GM12878 (cell line): ENCODE results near the gene SSX2IP. TPM values are rescaled to one million over a fixed set of nuclear protein-coding genes. Genes with fewer than 3 reads are reported as not detected.

ENCODE experiments used
- ATAC-seq: fragments of 200-7000 bp; cut with Tn5 transposase; 3 replicates; pipeline ENCODE4 v1.9.1; 2020; ENCODE audit warnings: mild to moderate bottlenecking, moderate library complexity
- BruUV-seq: library from RNA; stranded (reverse); fragments of 400-500 nt; replicated peaks from 2 replicates; lab custom pipeline; 2021; lab: Mats Ljungman, UMichigan
- CTCF ChIA-PET: fragments of 300-600 bp; sonication (Branson Sonifier 250); formaldehyde crosslinking; extraction: SDS; loops from one replicate; lab custom pipeline; 2021; ENCODE audit warnings: inconsistent platforms; lab: Yijun Ruan, JAX
- POLR2A ChIA-PET: fragments of 350-600 bp; formaldehyde crosslinking; extraction: SDS; loops from one replicate; lab custom pipeline; 2021; ENCODE audit warnings: inconsistent platforms; lab: Charles Lee
- RAD21 ChIA-PET: fragments of 300-600 bp; sonication (Branson Sonifier 250); formaldehyde crosslinking; loops from one replicate; lab custom pipeline; 2023; ENCODE audit warnings: antibody characterized with exemption; ENCODE audit not compliant: unreplicated experiment; lab: Charles Lee
- SMC1A ChIA-PET: fragments of 300-600 bp; sonication (Branson Sonifier 250); formaldehyde crosslinking; loops from one replicate; lab custom pipeline; 2023; ENCODE audit not compliant: unreplicated experiment, uncharacterized antibody; lab: Charles Lee
- DNase-seq: peaks from one replicate; pipeline ENCODE4 v3.0.0-alpha.2; 2011; ENCODE audit warnings: low read depth, low spot score
- FAIRE-seq: peaks from 3 replicates; lab custom pipeline; 2011; peaks lifted over from hg19 to GRCh38; lab: Jason Lieb, UNC
- H2AFZ ChIP-seq: 2 replicates; pipeline ENCODE4 v1.6.0; 2011; ENCODE audit warnings: low read depth, low read length, control low read depth; ENCODE audit not compliant: control insufficient read depth
- H3K27ac ChIP-seq: 2 replicates; pipeline ENCODE4 v1.5.1; 2011; ENCODE audit warnings: control low read depth; ENCODE audit not compliant: control insufficient read depth, insufficient read depth
- H3K27me3 ChIP-seq, 2 experiments: replicated peaks in 1 of 2; 2 replicates each; pipeline versions ENCODE4 v1.6.0 to v1.6.1; 2011; ENCODE audit warnings: low read length in 1 of 2; ENCODE audit not compliant: control insufficient read depth in 2 of 2, insufficient read depth in 2 of 2
- H3K36me3 ChIP-seq, 2 experiments: 2 replicates each; pipeline ENCODE4 v1.5.1; 2011; ENCODE audit warnings: low read length in 1 of 2; ENCODE audit not compliant: control insufficient read depth in 2 of 2, insufficient read depth in 2 of 2
- H3K4me1 ChIP-seq: 2 replicates; pipeline ENCODE4 v1.6.1; 2011; ENCODE audit warnings: mild to moderate bottlenecking, low read length, moderate library complexity, mixed read lengths; ENCODE audit not compliant: control insufficient read depth, insufficient read depth
- H3K4me2 ChIP-seq: 2 replicates; pipeline ENCODE4 v1.6.0; 2011; ENCODE audit warnings: control low read depth; ENCODE audit not compliant: control insufficient read depth, insufficient read depth
- H3K4me3 ChIP-seq: fragments of 200-600 bp; sonication (generic); 2 replicates; pipeline ENCODE4 v1.5.1; 2016
- H3K79me2 ChIP-seq: 2 replicates; pipeline ENCODE4 v1.6.0; 2011; ENCODE audit warnings: low read length; ENCODE audit not compliant: control insufficient read depth, insufficient read depth
- H3K9ac ChIP-seq: 2 replicates; pipeline ENCODE4 v1.8.0; 2011; ENCODE audit warnings: low read length, control low read depth, mixed read lengths; ENCODE audit not compliant: control insufficient read depth, insufficient read depth
- H3K9me3 ChIP-seq: replicated peaks from 3 replicates; pipeline ENCODE4 v1.5.1; 2011; ENCODE audit warnings: mild to moderate bottlenecking, low read length; ENCODE audit not compliant: control insufficient read depth, insufficient read depth
- H4K20me1 ChIP-seq: 2 replicates; pipeline ENCODE4 v1.6.0; 2011; ENCODE audit not compliant: control insufficient read depth, insufficient read depth
- EGR1 ChIP-seq, 2 experiments: IDR thresholded peaks; 1 replicate in 1 of 2; 2 replicates in 1 of 2; pipeline ENCODE4 v1.6.1; 2011 to 2012; ENCODE audit warnings: low read depth in 2 of 2, low read length in 2 of 2, borderline replicate concordance in 1 of 2, mild to moderate bottlenecking in 1 of 2, moderate library complexity in 1 of 2
- HSF1 ChIP-seq: fragments of 150-350 bp; IDR thresholded peaks from 2 replicates; pipeline ENCODE4 v1.6.1; 2014; ENCODE audit warnings: mild to moderate bottlenecking, low read depth, low read length
- MXI1 ChIP-seq: fragments of 150-350 bp; IDR thresholded peaks from 2 replicates; pipeline ENCODE4 v1.6.1; 2011; ENCODE audit warnings: low read depth, mild to moderate bottlenecking, inconsistent platforms, low read length, improper control_type of control experiment
- NFXL1 ChIP-seq: fragments of 450-650 bp; IDR thresholded peaks from 2 replicates; pipeline ENCODE4 v1.6.1; 2017; ENCODE audit warnings: antibody characterized with exemption, mild to moderate bottlenecking, borderline replicate concordance
- NR2C2 ChIP-seq: IDR thresholded peaks from 2 replicates; pipeline ENCODE4 v1.6.1; 2011; ENCODE audit warnings: borderline replicate concordance, low read depth; ENCODE audit not compliant: control insufficient read depth, insufficient read length
- RBBP5 ChIP-seq: fragments of 200-600 bp; sonication (generic); conservative IDR thresholded peaks from 2 replicates; pipeline ENCODE4 v1.6.1; 2016
- RCOR1 ChIP-seq: conservative IDR thresholded peaks from 2 replicates; pipeline ENCODE4 v1.6.1; 2012; ENCODE audit warnings: low read depth, low read length, improper control_type of control experiment
- RFX5 ChIP-seq: IDR thresholded peaks from 2 replicates; pipeline ENCODE4 v1.6.1; 2011; ENCODE audit warnings: low read depth, low read length, improper control_type of control experiment
- SP1 ChIP-seq: IDR thresholded peaks from one replicate; pipeline ENCODE4 v1.6.1; 2011; ENCODE audit warnings: low read depth, low read length
- SREBF2 ChIP-seq: IDR thresholded peaks from 2 replicates; pipeline ENCODE4 v1.6.1; 2012; ENCODE audit warnings: mild to moderate bottlenecking, low read length
- SRF ChIP-seq, 2 experiments: IDR thresholded peaks; 2 replicates each; pipeline ENCODE4 v1.6.1; 2011; ENCODE audit warnings: low read depth in 2 of 2, low read length in 2 of 2, mild to moderate bottlenecking in 1 of 2, moderate library complexity in 1 of 2
- ZBTB33 ChIP-seq: fragments of 450-650 bp; IDR thresholded peaks from 2 replicates; pipeline ENCODE4 v1.6.1; 2017; ENCODE audit warnings: mild to moderate bottlenecking
- WGBS: methylation state at CpG from one replicate; pipeline ENCODE4 v1.1.6; 2016; ENCODE audit warnings: low lambda C conversion rate; ENCODE audit not compliant: insufficient replicate concordance, insufficient coverage; ENCODE audit errors: missing lambda C conversion rate; 5-methylcytosine and 5-hydroxymethylcytosine counted together
- in situ Hi-C: fragments of 300-500 bp; cut with MboI; formaldehyde crosslinking; loops from 9 replicates; pipeline ENCODE4 v1.14.3; 2018; ENCODE audit warnings: mixed read lengths
- intact Hi-C: fragments of 100-400 bp; cut with micrococcal nuclease; formaldehyde crosslinking; loops from one replicate; pipeline ENCODE4 v1.14.2; 2022; ENCODE audit not compliant: unreplicated experiment
- polyA plus RNA-seq, 11 experiments: library from polyadenylated mRNA; depleted of rRNA in 4 of 11; unstranded in 6 of 11; stranded (reverse) in 5 of 11; fragments of >200 nt; fragmentation: Nextera tagmentation in 4 of 11; fragmentation: Illumina TruSeq in 1 of 11; extraction: Ambion mirVana in 4 of 11; extraction: Trizol in 1 of 11; gene quantifications; 1 replicate in 1 of 11; 2 replicates in 10 of 11; pipeline versions ENCODE4 v1.2.1 to v1.2.3, GENCODE V29; 2011 to 2016; ENCODE audit warnings: inconsistent platforms in 2 of 11, missing spikeins in 2 of 11, low read depth in 1 of 11
- total RNA-seq, 4 experiments: library from RNA; depleted of rRNA in 3 of 4; stranded (reverse); fragments of >200 nt in 3 of 4; fragmentation: Illumina TruSeq in 1 of 4; extraction: Trizol in 1 of 4; gene quantifications; 2 replicates each; pipeline versions ENCODE4 v1.2.1 to v1.2.3, GENCODE V29; 2013 to 2021
- TF ChIP-seq, protein P1 (sequence below): fragments of 150-350 bp; IDR thresholded peaks from 2 replicates; pipeline ENCODE4 v1.6.1; 2016; ENCODE audit warnings: low read depth, low read length

The SSX2IP gene
- total and polyA plus RNA-seq, 10 of the 15 experiments (the other 5 are each of a cell fraction or from before 2014, with no cell fraction given): 3.3 to 14.0 (median 10.4) TPM

- peaks cover 19% of the 10 kb centered on the region for H3K4me1 ChIP-seq
- CTCF ChIA-PET: interaction anchor here (1.8 to 2.0 kb wide), 2 partner anchors 18 to 149 kb away, joined by 4 to 7 read pairs; no protein-coding TSS in a partner anchor
- peaks cover 18% of the 10 kb centered on the region for H3K9me3 ChIP-seq
- POLR2A ChIA-PET: no interaction called here
- H4K20me1 ChIP-seq: no peaks in the 10 kb centered on the region
- H3K27ac ChIP-seq: no peak overlapping the region
- no peaks in the 10 kb centered on the region for H3K79me2 ChIP-seq
- H2AFZ ChIP-seq: no peak overlapping the region
- H3K4me3 ChIP-seq: no peak overlapping the region
- ATAC-seq (no peak), DNase-seq (no peak), FAIRE-seq (no peak)
- H3K9ac ChIP-seq: no peak overlapping the region
- intact Hi-C loops: no loop called here
- no peaks in the 10 kb centered on the region for H3K36me3 ChIP-seq
- SMC1A ChIA-PET: interaction anchor here (1.6 kb wide), 1 partner anchor 16 kb away, joined by 4 read pairs; no protein-coding TSS in a partner anchor
- in situ Hi-C loops: no loop called here
- no peaks in the 10 kb centered on the region for H3K27me3 ChIP-seq
- RAD21 ChIA-PET: no interaction called here
- WGBS: 86% methylated on average over 15 of the region's 15 CpGs
- no TSS peak for BruUV-seq
- H3K4me2 ChIP-seq: no peak overlapping the region
- TF ChIP-seq RCOR1: no peak
- no peak for TF ChIP-seq HSF1
- TF ChIP-seq RBBP5: no peak
- no peak for TF ChIP-seq RFX5
- no peak for TF ChIP-seq NR2C2
- TF ChIP-seq SP1: no peak
- TF ChIP-seq ZBTB33: no peak
- TF ChIP-seq NFXL1: no peak
- no peak for TF ChIP-seq SREBF2
- no peak for TF ChIP-seq SRF (IDR thresholded peaks at IDR 0.05; ENCODE audit: low read depth in 2 of 2, low read length in 2 of 2)
- TF ChIP-seq MXI1: no peak
- TF ChIP-seq, protein P1, sequence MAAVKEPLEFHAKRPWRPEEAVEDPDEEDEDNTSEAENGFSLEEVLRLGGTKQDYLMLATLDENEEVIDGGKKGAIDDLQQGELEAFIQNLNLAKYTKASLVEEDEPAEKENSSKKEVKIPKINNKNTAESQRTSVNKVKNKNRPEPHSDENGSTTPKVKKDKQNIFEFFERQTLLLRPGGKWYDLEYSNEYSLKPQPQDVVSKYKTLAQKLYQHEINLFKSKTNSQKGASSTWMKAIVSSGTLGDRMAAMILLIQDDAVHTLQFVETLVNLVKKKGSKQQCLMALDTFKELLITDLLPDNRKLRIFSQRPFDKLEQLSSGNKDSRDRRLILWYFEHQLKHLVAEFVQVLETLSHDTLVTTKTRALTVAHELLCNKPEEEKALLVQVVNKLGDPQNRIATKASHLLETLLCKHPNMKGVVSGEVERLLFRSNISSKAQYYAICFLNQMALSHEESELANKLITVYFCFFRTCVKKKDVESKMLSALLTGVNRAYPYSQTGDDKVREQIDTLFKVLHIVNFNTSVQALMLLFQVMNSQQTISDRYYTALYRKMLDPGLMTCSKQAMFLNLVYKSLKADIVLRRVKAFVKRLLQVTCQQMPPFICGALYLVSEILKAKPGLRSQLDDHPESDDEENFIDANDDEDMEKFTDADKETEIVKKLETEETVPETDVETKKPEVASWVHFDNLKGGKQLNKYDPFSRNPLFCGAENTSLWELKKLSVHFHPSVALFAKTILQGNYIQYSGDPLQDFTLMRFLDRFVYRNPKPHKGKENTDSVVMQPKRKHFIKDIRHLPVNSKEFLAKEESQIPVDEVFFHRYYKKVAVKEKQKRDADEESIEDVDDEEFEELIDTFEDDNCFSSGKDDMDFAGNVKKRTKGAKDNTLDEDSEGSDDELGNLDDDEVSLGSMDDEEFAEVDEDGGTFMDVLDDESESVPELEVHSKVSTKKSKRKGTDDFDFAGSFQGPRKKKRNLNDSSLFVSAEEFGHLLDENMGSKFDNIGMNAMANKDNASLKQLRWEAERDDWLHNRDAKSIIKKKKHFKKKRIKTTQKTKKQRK: no peak
- TF ChIP-seq EGR1 (IDR thresholded peaks at IDR 0.05; ENCODE audit: borderline replicate concordance in 1 of 2, low read depth in 2 of 2, low read length in 2 of 2): no peak
These were observed 86.1 kb downstream of the SSX2IP start for GRCh38 chr1:84603941-84604830.
